ENCODE data around the gene TMEM116.
"Not testable (repeated sequence)": the region's sequence is repeated elsewhere in the genome, so short reads cannot be mapped to it uniquely, and the experiment has no call there.

TMEM116 gene

GRCh38 chr12:112008918-112009317, 4.0 kb downstream of the TMEM116 start:
- no peak overlapping the region for H3K4me3 ChIP-seq (replicated peaks in 1 of 2; ENCODE audit: low read depth in 2 of 2, low read length in 2 of 2)
- DNase-seq (ENCODE audit: low read depth in 2 of 2): no peak
- no peak for TF ChIP-seq CTCF (IDR thresholded peaks at IDR 0.05; ENCODE audit: low read depth, low read length)

GRCh38 chr12:112007945-112008344, 5.0 kb downstream of the TMEM116 start:
- H3K4me3 ChIP-seq (replicated peaks in 1 of 2; ENCODE audit: low read depth in 2 of 2, low read length in 2 of 2): no peak overlapping the region
- no peak for DNase-seq (ENCODE audit: low read depth in 2 of 2)
- TF ChIP-seq CTCF (IDR thresholded peaks at IDR 0.05; ENCODE audit: low read depth, low read length): no peak

GRCh38 chr12:112005419-112006395, 7.3 kb downstream of the TMEM116 start:
- no peak overlapping the region for H3K4me3 ChIP-seq (replicated peaks in 1 of 2; ENCODE audit: low read depth in 2 of 2, low read length in 2 of 2)
- TF ChIP-seq CTCF (IDR thresholded peaks at IDR 0.05; ENCODE audit: low read depth, low read length): no peak
- DNase-seq (ENCODE audit: low read depth in 2 of 2): no peak

- no peak for TF ChIP-seq CTCF (IDR thresholded peaks at IDR 0.05; ENCODE audit: low read depth, low read length)
- no peak for DNase-seq (ENCODE audit: low read depth in 2 of 2)
- no peak overlapping the region for H3K4me3 ChIP-seq (replicated peaks in 1 of 2; ENCODE audit: low read depth in 2 of 2, low read length in 2 of 2)
Measured at GRCh38 chr12:112004041-112004440, 8.9 kb downstream of the TMEM116 start.

GRCh38 chr12:112001576-112001975, 11.4 kb downstream of the TMEM116 start:
- peak in 1 of 2 donors; percentile 14 for DNase-seq (ENCODE audit: low read depth in 2 of 2)
- no peak overlapping the region for H3K4me3 ChIP-seq (replicated peaks in 1 of 2; ENCODE audit: low read depth in 2 of 2, low read length in 2 of 2)
- no peak for TF ChIP-seq CTCF (IDR thresholded peaks at IDR 0.05; ENCODE audit: low read depth, low read length)

- DNase-seq (ENCODE audit: low read depth in 2 of 2): no peak
- TF ChIP-seq CTCF (IDR thresholded peaks at IDR 0.05; ENCODE audit: low read depth, low read length): no peak
- H3K4me3 ChIP-seq (replicated peaks in 1 of 2; ENCODE audit: low read depth in 2 of 2, low read length in 2 of 2): no peak overlapping the region
Measured at GRCh38 chr12:112000820-112001219, 12.1 kb downstream of the TMEM116 start.

- DNase-seq (ENCODE audit: low read depth in 2 of 2); H3K4me3 ChIP-seq (replicated peaks in 1 of 2; ENCODE audit: low read depth in 2 of 2, low read length in 2 of 2): not testable (repeated sequence)
Measured at GRCh38 chr12:111999129-111999528, 13.8 kb downstream of the TMEM116 start.

Measured in cardiac fibroblast (primary cell).